ENCODE results near the gene TBC1D9B. TPM values are rescaled to one million over a fixed set of nuclear protein-coding genes. Genes with fewer than 3 reads are reported as not detected.

Gene TBC1D9B
- total RNA-seq, 1 donor = 36.2 TPM

GRCh38 chr5:179915406-179915935 lies 7.8 kb upstream of the TBC1D9B start:
- Histone ChIP-seq H3K4me1 (ENCODE audit: insufficient read depth, low read length) (peaks cover 25% of the 10 kb centered on the region), H3K4me3 (ENCODE audit: low read length) (no peak overlapping the region), H3K9me3 (ENCODE audit: low read depth, low read length) (no peaks in the 10 kb centered on the region), H3K27me3 (ENCODE audit: insufficient read depth, low read length) (no peaks in the 10 kb centered on the region)

GRCh38 chr5:179914032-179914755 lies 6.5 kb upstream of the TBC1D9B start:
- Histone ChIP-seq H3K4me1 (ENCODE audit: insufficient read depth, low read length) (peaks cover 26% of the 10 kb centered on the region), H3K27me3 (ENCODE audit: insufficient read depth, low read length) (no peaks in the 10 kb centered on the region), H3K9me3 (ENCODE audit: low read depth, low read length) (no peaks in the 10 kb centered on the region), H3K4me3 (ENCODE audit: low read length) (no peak overlapping the region)

- Histone ChIP-seq H3K27me3 (ENCODE audit: insufficient read depth, low read length) (no peaks in the 10 kb centered on the region), H3K4me1 (ENCODE audit: insufficient read depth, low read length) (peaks cover 33% of the 10 kb centered on the region)
Measured at GRCh38 chr5:179913461-179913860, 5.8 kb upstream of the TBC1D9B start.

GRCh38 chr5:179912951-179913350 lies 5.3 kb upstream of the TBC1D9B start:
- no peaks in the 10 kb centered on the region for H3K9me3 ChIP-seq (ENCODE audit: low read depth, low read length)
- no peak overlapping the region for H3K4me3 ChIP-seq (ENCODE audit: low read length)
- H3K4me1 ChIP-seq (ENCODE audit: insufficient read depth, low read length) = peaks cover 38% of the 10 kb centered on the region
- H3K27me3 ChIP-seq (ENCODE audit: insufficient read depth, low read length) = no peaks in the 10 kb centered on the region

More at GRCh38 chr5:179913461-179913860, 5.8 kb upstream of the TBC1D9B start:
- H3K4me3 ChIP-seq (ENCODE audit: low read length) = no peak overlapping the region
- no peaks in the 10 kb centered on the region for H3K9me3 ChIP-seq (ENCODE audit: low read depth, low read length)

- Histone ChIP-seq H3K27me3 (ENCODE audit: insufficient read depth, low read length) (no peaks in the 10 kb centered on the region), H3K4me3 (ENCODE audit: low read length) (no peak overlapping the region), H3K9me3 (ENCODE audit: low read depth, low read length) (no peaks in the 10 kb centered on the region), H3K4me1 (ENCODE audit: insufficient read depth, low read length) (peaks cover 35% of the 10 kb centered on the region)
Measured at GRCh38 chr5:179912386-179912785, 4.7 kb upstream of the TBC1D9B start.

- H3K9me3 ChIP-seq (ENCODE audit: low read depth, low read length) = no peaks in the 10 kb centered on the region
- H3K4me1 ChIP-seq (ENCODE audit: insufficient read depth, low read length) = peaks cover 43% of the 10 kb centered on the region
- H3K4me3 ChIP-seq (ENCODE audit: low read length) = no peak overlapping the region
- H3K27me3 ChIP-seq (ENCODE audit: insufficient read depth, low read length) = no peaks in the 10 kb centered on the region
Measured at GRCh38 chr5:179909224-179909623, 1.5 kb upstream of the TBC1D9B start.

- H3K4me3 ChIP-seq (ENCODE audit: low read length) = no peak overlapping the region
- H3K27me3 ChIP-seq (ENCODE audit: insufficient read depth, low read length) = no peaks in the 10 kb centered on the region
- H3K9me3 ChIP-seq (ENCODE audit: low read depth, low read length) = no peaks in the 10 kb centered on the region
- peaks cover 36% of the 10 kb centered on the region for H3K4me1 ChIP-seq (ENCODE audit: insufficient read depth, low read length)
Measured at GRCh38 chr5:179908528-179908927, 831 bp upstream of the TBC1D9B start.

- peak overlapping the region; percentile 44 for H3K4me3 ChIP-seq (ENCODE audit: low read length)
- no peaks in the 10 kb centered on the region for H3K9me3 ChIP-seq (ENCODE audit: low read depth, low read length)
- no peaks in the 10 kb centered on the region for H3K27me3 ChIP-seq (ENCODE audit: insufficient read depth, low read length)
- H3K4me1 ChIP-seq (ENCODE audit: insufficient read depth, low read length) = peaks cover 30% of the 10 kb centered on the region
Measured at GRCh38 chr5:179906795-179907555, 722 bp downstream of the TBC1D9B start.

- H3K27me3 ChIP-seq (ENCODE audit: insufficient read depth, low read length) = no peaks in the 10 kb centered on the region
- H3K4me1 ChIP-seq (ENCODE audit: insufficient read depth, low read length) = peaks cover 30% of the 10 kb centered on the region
- H3K9me3 ChIP-seq (ENCODE audit: low read depth, low read length) = no peaks in the 10 kb centered on the region
- H3K4me3 ChIP-seq (ENCODE audit: low read length) = no peak overlapping the region
Measured at GRCh38 chr5:179906294-179906794, 1.4 kb downstream of the TBC1D9B start.

GRCh38 chr5:179905161-179905560 lies 2.5 kb downstream of the TBC1D9B start:
- H3K4me1 ChIP-seq (ENCODE audit: insufficient read depth, low read length) = peaks cover 30% of the 10 kb centered on the region

GRCh38 chr5:179904463-179905160 lies 3.1 kb downstream of the TBC1D9B start:
- H3K4me1 ChIP-seq (ENCODE audit: insufficient read depth, low read length) = peaks cover 30% of the 10 kb centered on the region
- no peak overlapping the region for H3K4me3 ChIP-seq (ENCODE audit: low read length)
- H3K9me3 ChIP-seq (ENCODE audit: low read depth, low read length) = no peaks in the 10 kb centered on the region
- H3K27me3 ChIP-seq (ENCODE audit: insufficient read depth, low read length) = no peaks in the 10 kb centered on the region

More at GRCh38 chr5:179905161-179905560, 2.5 kb downstream of the TBC1D9B start:
- Histone ChIP-seq H3K4me3 (ENCODE audit: low read length) (no peak overlapping the region), H3K9me3 (ENCODE audit: low read depth, low read length) (no peaks in the 10 kb centered on the region), H3K27me3 (ENCODE audit: insufficient read depth, low read length) (no peaks in the 10 kb centered on the region)

- Histone ChIP-seq H3K27me3 (ENCODE audit: insufficient read depth, low read length) (no peaks in the 10 kb centered on the region), H3K4me3 (ENCODE audit: low read length) (no peak overlapping the region), H3K9me3 (ENCODE audit: low read depth, low read length) (no peaks in the 10 kb centered on the region), H3K4me1 (ENCODE audit: insufficient read depth, low read length) (peaks cover 16% of the 10 kb centered on the region)
Measured at GRCh38 chr5:179902763-179903158, 4.9 kb downstream of the TBC1D9B start.

- Histone ChIP-seq H3K27me3 (ENCODE audit: insufficient read depth, low read length) (no peaks in the 10 kb centered on the region), H3K4me1 (ENCODE audit: insufficient read depth, low read length) (peaks cover 15% of the 10 kb centered on the region), H3K4me3 (ENCODE audit: low read length) (no peak overlapping the region), H3K9me3 (ENCODE audit: low read depth, low read length) (no peaks in the 10 kb centered on the region)
Measured at GRCh38 chr5:179901915-179902762, 5.6 kb downstream of the TBC1D9B start.

- Histone ChIP-seq H3K27me3 (ENCODE audit: insufficient read depth, low read length) (no peaks in the 10 kb centered on the region), H3K9me3 (ENCODE audit: low read depth, low read length) (no peaks in the 10 kb centered on the region)
Measured at GRCh38 chr5:179901462-179901861, 6.2 kb downstream of the TBC1D9B start.

More at GRCh38 chr5:179901462-179901861, 6.2 kb downstream of the TBC1D9B start:
- Histone ChIP-seq H3K4me3 (ENCODE audit: low read length) (no peak overlapping the region), H3K4me1 (ENCODE audit: insufficient read depth, low read length) (peaks cover 8% of the 10 kb centered on the region)

Data from mononuclear cell (primary cell).